DND-41 (cell line): Measurements from ENCODE around the gene NUDC.

Experiments
- ATAC-seq: fragments of 200-7000 bp; cut with Tn5 transposase; 3 replicates; pipeline ENCODE4 v1.9.1; 2021; ENCODE audit warnings: low read depth; ENCODE audit not compliant: insufficient read depth
- DNase-seq: peaks from one replicate; pipeline ENCODE4 v3.0.0-alpha.2; 2020
- H2AFZ ChIP-seq: 2 replicates; pipeline ENCODE4 v1.6.0; 2012; ENCODE audit warnings: low read depth, low read length
- H3K27ac ChIP-seq: 2 replicates; pipeline ENCODE4 v1.5.1; 2012; ENCODE audit warnings: low read length, inconsistent platforms
- H3K27me3 ChIP-seq: fragments of 200-600 bp; sonication (generic); 2 replicates; pipeline ENCODE4 v1.6.0; 2012; ENCODE audit warnings: low read length, mild to moderate bottlenecking, inconsistent platforms; ENCODE audit not compliant: insufficient read depth, poor library complexity
- H3K36me3 ChIP-seq: 2 replicates; pipeline ENCODE4 v1.5.1; 2012; ENCODE audit warnings: low read length, inconsistent platforms; ENCODE audit not compliant: insufficient read depth
- H3K4me1 ChIP-seq: 2 replicates; pipeline ENCODE4 v1.5.1; 2012; ENCODE audit warnings: mild to moderate bottlenecking, low read length; ENCODE audit not compliant: insufficient read depth
- H3K4me2 ChIP-seq: 2 replicates; pipeline ENCODE4 v1.6.0; 2012; ENCODE audit warnings: mild to moderate bottlenecking, moderate library complexity, low read length, inconsistent platforms; ENCODE audit not compliant: insufficient read depth
- H3K4me3 ChIP-seq, 2 experiments: fragments of 200-600 bp in 1 of 2; shearing (Covaris generic) in 1 of 2; 2 replicates each; pipeline ENCODE4 v1.5.1; 2012 to 2016; ENCODE audit warnings: inconsistent platforms in 2 of 2, low read length in 2 of 2, mild to moderate bottlenecking in 2 of 2, low read depth in 1 of 2, moderate library complexity in 1 of 2
- H3K79me2 ChIP-seq: 2 replicates; pipeline ENCODE4 v1.6.0; 2012; ENCODE audit warnings: low read length, inconsistent platforms; ENCODE audit not compliant: insufficient read depth
- H3K9ac ChIP-seq: 2 replicates; pipeline ENCODE4 v1.6.0; 2012; ENCODE audit warnings: low read depth, mild to moderate bottlenecking, inconsistent platforms, low read length, moderate library complexity
- H3K9me3 ChIP-seq: 2 replicates; pipeline ENCODE4 v1.5.1; 2012; ENCODE audit warnings: low read length, moderate library complexity, mild to moderate bottlenecking, inconsistent platforms; ENCODE audit not compliant: insufficient read depth, severe bottlenecking
- H4K20me1 ChIP-seq: 2 replicates; pipeline ENCODE4 v1.6.0; 2012; ENCODE audit warnings: low read length; ENCODE audit not compliant: insufficient read depth
- EZH2 ChIP-seq: IDR thresholded peaks from 3 replicates; pipeline ENCODE4 v1.6.1; 2012; ENCODE audit warnings: borderline replicate concordance, low read depth, mild to moderate bottlenecking, moderate library complexity, low read length, inconsistent platforms; ENCODE audit not compliant: severe bottlenecking
- TF ChIP-seq, protein P1 (sequence below): IDR thresholded peaks from 2 replicates; pipeline ENCODE4 v1.5.1; 2012; ENCODE audit warnings: borderline replicate concordance, low read length, moderate library complexity, mild to moderate bottlenecking; ENCODE audit not compliant: poor library complexity, severe bottlenecking; ENCODE audit errors: extremely low read depth

Gene NUDC

DNA sequence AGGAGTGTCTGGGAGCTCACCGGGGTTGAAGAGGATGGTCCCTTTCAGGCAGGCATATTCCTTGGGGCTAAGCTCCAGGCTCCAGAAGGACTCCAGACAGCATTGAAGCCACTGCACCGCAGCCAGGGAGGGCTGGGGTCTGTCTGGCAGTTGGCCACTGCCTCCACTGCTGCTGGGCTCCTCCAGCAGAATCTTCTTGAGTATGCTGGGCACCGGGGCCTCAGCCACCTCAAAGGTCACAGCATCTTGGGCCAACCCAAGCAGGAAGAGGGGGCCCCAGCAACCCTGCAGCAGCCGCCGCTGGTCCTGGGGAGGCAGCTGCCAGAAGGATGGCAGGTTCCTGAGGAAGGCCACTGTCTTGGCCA lies 8.2 kb upstream of the NUDC start:
- no peaks in the 10 kb centered on the region for H3K9me3 ChIP-seq
- ATAC-seq (no peak), DNase-seq (no peak)
- H3K9ac ChIP-seq: no peak overlapping the region
- H3K36me3 ChIP-seq: no peaks in the 10 kb centered on the region
- H2AFZ ChIP-seq: no peak overlapping the region
- no peak overlapping the region for H3K4me2 ChIP-seq
- no peaks in the 10 kb centered on the region for H4K20me1 ChIP-seq
- TF ChIP-seq, protein P1, sequence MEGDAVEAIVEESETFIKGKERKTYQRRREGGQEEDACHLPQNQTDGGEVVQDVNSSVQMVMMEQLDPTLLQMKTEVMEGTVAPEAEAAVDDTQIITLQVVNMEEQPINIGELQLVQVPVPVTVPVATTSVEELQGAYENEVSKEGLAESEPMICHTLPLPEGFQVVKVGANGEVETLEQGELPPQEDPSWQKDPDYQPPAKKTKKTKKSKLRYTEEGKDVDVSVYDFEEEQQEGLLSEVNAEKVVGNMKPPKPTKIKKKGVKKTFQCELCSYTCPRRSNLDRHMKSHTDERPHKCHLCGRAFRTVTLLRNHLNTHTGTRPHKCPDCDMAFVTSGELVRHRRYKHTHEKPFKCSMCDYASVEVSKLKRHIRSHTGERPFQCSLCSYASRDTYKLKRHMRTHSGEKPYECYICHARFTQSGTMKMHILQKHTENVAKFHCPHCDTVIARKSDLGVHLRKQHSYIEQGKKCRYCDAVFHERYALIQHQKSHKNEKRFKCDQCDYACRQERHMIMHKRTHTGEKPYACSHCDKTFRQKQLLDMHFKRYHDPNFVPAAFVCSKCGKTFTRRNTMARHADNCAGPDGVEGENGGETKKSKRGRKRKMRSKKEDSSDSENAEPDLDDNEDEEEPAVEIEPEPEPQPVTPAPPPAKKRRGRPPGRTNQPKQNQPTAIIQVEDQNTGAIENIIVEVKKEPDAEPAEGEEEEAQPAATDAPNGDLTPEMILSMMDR: no peak
- no peak for TF ChIP-seq EZH2
- no peaks in the 10 kb centered on the region for H3K27me3 ChIP-seq
- no peak overlapping the region for H3K27ac ChIP-seq
- H3K79me2 ChIP-seq: no peaks in the 10 kb centered on the region
- H3K4me3 ChIP-seq: no peak overlapping the region
- no peaks in the 10 kb centered on the region for H3K4me1 ChIP-seq

DNA sequence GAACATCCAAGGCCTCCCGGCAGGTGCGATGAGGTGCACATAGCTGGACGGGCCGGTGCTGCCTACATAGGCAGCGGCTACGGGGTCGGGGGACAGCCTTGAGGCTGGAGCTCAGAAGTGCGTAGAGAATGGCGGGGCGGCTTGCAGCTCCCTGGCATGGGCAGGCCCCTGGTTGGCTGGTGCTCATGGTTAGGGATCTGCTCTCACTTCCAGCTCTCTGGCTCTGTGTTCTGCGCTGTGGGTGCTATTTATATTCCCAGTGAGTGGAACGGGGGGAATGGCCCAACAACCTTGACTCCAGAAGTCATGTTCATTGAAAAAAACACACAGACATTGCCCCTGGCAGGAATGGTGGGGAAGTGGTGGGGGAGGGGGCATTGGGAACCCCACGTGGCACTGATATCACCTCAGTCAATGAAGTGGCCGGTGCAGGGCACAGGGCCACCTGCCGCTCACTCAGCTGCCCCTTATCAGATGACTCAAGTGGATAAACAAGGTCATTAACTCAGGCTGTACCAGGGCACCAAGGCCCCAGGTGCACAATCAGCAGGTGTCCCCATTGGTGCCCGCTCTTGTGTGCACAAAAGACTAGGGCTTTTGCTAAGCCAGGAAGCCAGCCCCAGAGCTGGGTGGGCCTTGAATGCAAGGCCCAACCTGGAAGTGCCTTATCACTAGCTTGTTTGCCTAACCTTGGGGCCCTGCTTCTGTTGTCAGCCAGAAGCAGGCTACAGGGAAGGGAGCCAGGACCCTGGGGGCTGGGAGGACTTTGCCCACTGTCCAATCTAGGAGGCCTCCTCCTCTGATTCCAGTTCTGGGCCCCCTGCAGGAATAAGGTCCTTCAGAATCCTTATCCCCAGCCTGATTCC lies 7.6 kb upstream of the NUDC start, which contains the start of gene NR0B2:
NR0B2 (minus strand) TSS at position 222 of the 866 bp plus-strand sequence; CDS start at position 187, 35 bp downstream.
- Histone ChIP-seq H3K79me2 (no peaks in the 10 kb centered on the region), H3K4me3 (no peak within 1 kb of the TSS), H3K4me1 (no peaks in the 10 kb centered on the region), H2AFZ (no peak within 1 kb of the TSS), H3K4me2 (no peak within 1 kb of the TSS), H4K20me1 (no peaks in the 10 kb centered on the region), H3K27me3 (no peaks in the 10 kb centered on the region), H3K36me3 (no peaks in the 10 kb centered on the region), H3K27ac (no peak within 1 kb of the TSS), H3K9me3 (no peaks in the 10 kb centered on the region), H3K9ac (no peak within 1 kb of the TSS)
- no peak for TF ChIP-seq EZH2
- TF ChIP-seq, protein P1: no peak
- ATAC-seq: no peak
- DNase-seq: no peak

DNA sequence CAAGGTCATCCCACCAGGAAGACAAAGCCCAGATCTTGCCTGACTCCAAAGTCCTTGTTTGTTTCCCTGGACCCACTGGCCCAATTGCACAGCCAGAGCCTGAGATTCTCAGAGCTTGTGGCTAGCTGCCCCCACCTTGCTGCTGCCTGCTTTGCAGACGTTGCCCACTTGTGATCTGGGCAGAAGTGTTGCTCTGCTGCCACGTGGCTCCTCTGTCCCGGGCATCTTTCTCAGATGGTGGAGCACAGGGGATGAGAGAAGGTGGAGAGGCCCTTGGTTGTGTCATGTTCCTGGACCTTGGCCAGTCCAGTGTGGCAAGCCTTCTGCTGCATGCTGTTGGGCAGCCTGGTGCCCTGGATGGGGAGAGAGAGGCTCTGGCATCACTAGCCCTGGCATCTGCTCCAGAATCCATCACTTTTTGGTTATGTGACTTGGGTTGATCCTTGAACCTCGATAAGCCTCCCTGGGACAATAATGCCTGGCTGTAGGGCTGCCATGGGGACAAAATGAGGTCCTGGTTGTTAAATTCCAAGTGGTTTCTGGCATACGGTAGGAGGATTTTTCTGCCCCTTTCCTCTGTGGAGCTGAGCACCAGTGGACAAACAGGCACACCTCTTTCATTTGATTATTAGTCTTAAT lies 6.2 kb upstream of the NUDC start:
- no peak for DNase-seq
- no peak for TF ChIP-seq EZH2
- TF ChIP-seq, protein P1: no peak
- Histone ChIP-seq H3K4me2 (no peak overlapping the region), H2AFZ (no peak overlapping the region), H3K9me3 (no peaks in the 10 kb centered on the region), H4K20me1 (no peaks in the 10 kb centered on the region), H3K9ac (no peak overlapping the region), H3K36me3 (no peaks in the 10 kb centered on the region), H3K27me3 (no peaks in the 10 kb centered on the region), H3K27ac (no peak overlapping the region), H3K4me3 (no peak overlapping the region), H3K4me1 (no peaks in the 10 kb centered on the region), H3K79me2 (no peaks in the 10 kb centered on the region)
- no peak for ATAC-seq
